NCI-H1105 (cell line): ENCODE data around the gene PDIA6.
"Not testable (repeated sequence)": the region's sequence is repeated elsewhere in the genome, so short reads cannot be mapped to it uniquely, and the experiment has no call there.

Source experiments
- DNase-seq: peaks from one replicate; lab custom pipeline; 2025; lab: John Stamatoyannopoulos, UW

PDIA6 gene

DNA sequence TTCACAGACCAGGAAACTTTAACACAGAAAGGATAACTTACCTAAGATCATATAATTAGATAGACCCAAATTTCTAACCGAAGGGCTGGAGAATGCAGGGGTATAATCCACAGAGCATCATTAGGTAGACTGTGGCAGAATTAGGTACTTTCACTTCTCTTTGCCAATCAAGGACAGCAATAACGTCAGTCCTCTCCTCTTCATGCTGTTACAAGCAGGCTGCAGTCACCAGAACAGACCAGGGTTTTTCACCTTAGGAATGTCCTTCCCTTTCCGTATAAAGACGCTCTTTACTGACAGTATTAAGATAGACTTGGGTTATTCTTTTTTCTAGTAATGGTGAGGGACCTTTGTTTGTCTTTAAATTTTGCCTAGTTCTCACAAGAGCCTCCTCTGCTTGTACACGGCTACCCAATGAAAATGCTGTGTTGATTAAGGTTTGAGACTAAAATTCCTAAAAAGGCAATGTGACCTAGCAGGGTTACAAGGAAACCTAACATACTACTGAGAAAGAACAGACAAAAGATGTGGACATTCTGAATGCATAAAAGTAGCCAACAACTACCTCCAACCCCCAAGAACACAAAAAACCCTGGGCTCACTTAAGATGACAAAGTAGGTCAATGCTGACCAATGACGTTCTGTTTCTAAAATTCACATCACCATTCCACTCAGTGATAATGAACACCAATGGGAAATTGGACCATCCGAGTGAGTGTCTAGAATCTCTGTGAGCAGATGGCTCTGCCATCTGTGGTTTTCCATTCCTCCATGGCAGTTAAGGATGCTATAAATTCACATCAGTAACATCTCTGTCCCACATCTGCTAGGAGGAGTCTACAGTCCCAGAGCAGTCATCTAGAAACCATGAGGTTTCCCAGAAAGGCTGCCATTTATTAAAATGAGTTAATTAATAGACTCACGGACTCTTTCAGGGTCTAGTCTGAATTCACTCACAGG, 2.1 kb downstream of the PDIA6 start:
- DNase-seq: no peak

DNA sequence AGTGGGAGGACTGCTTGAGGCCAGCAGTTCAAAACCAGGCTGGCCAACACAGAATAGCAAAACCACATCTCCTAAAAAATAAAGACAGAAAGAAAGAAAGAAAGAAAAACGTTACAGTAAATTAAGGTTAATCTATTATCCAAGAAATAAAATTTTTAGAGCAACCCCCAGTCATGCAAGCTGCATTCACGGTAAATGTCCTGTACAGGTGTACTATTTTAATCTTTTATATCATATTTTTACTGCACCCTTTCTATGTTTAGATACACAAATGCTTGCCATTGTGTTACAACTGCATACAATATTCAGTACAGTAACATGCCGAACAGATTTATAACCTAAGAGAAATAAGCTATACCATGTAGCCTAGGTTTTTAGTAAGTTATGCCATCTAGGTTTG, 6.0 kb downstream of the PDIA6 start:
- DNase-seq: no peak

DNA sequence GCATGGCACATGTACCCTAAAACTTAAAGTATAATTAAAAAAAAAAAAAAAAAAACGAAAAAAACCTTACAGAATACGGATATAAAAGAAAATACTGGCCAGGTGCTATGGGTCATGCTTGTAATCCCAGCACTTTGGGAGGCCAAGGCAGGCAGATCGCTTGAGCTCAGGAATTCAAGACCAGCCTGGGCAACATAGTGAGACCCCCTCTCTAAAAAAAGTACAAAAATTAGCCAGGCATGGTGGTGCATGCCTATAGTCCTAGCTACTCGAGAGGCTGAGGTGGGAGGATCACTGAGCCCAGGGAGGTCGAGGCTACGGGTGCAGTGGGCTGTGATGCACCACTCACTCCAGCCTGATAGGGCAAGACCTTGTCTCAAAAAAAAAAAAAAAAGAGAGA, 6.6 kb downstream of the PDIA6 start:
- not testable (repeated sequence) for DNase-seq

DNA sequence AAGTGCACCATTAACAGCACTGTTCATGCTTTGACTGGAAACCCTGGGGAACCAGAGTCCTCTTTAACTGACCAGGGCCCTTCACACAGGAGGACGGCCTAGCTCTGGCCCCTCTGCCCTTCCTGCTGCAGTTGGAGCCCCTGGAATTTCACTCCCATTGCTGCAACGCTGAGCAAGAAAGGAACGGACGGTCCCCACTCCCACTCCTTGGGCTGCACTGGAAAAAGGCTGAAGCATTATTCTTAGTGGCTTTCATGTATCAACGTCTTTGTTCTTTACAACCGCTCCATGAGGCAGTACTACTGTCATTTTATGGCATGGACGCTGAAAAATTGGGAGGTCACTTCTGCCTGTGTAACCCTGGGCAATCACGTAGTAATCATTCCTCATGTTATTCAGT, 9.9 kb downstream of the PDIA6 start:
- DNase-seq: no peak

DNA sequence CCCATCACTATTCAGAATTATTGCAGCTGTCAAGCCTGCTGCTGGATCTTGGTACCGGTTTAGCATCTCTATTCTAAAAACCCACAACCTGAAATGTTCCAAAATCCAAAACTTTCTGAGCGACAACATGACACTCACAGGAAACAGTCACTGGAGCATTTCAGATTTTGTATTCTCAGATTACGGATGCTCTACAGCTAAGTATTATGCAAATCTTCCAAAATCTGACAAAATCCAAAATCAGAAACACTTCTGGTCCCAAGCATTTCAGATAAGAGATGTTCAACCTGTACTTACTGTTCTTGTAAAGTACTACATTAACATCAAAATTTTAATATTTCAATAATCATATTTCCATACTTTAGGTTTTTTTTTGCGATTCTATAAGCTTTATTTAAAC, 12.4 kb downstream of the PDIA6 start:
- DNase-seq: no peak

DNA sequence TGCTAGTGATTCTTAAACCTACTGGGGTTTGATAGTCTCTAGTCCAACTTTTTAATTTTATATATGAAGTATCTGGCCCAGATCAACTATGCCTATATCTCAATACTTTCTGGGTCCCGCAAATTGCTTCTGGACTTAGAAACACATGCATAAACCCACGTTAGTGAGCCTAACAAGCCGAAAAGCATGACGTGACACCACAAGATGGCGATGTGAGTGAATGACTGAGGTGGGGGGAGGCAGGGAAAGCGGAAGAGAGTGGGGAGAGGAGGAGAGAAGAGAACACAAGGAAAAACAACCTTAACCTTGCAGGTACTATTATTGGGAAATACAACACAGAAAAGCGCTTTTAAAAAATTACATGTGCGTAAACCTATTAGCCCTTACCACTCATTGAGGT, 13.8 kb downstream of the PDIA6 start:
- no peak for DNase-seq

DNA sequence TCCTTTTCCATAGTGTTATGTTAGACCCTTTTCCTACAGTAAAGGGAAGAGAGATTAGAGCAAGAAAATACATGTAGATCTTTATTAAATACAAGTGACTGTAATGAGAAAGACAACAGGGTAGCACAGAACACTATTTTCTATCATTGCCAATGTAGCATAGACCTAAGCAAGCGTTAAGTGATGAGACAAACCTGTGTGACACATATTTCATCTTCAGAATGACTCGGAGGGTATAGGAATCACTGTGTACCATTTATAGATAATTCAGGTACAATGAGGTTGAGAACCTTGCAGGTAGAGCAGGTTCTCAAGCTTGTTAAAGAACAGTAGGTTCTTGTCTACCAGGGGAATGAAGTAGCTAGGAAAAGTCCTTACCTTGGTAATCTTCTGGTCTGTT, 15.9 kb downstream of the PDIA6 start:
- no peak for DNase-seq

DNA sequence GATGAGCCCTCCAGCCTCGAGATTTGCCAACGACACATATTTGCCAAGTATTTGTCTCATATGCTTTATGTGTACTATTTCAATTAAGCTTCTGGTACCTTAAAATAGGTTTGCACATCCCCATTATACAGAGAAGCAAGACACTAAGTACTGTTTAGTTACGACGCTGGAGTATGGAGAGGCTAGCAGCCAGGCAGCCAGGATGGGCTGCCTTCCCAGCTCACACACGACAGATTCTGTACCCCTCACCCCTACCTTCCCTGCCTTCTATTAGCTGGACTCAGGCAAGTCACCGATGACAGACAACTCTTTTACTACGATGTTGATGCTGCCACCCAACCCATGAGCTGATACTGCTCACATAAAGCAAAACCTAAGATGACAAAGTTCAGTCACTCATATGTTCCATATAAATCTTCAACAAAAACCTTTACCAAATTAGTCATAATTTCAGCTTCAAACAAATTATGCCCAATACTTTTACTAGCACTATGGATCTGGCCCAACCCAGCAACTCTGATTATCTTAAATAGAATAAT, 17.0 kb downstream of the PDIA6 start:
- no peak for DNase-seq

DNA sequence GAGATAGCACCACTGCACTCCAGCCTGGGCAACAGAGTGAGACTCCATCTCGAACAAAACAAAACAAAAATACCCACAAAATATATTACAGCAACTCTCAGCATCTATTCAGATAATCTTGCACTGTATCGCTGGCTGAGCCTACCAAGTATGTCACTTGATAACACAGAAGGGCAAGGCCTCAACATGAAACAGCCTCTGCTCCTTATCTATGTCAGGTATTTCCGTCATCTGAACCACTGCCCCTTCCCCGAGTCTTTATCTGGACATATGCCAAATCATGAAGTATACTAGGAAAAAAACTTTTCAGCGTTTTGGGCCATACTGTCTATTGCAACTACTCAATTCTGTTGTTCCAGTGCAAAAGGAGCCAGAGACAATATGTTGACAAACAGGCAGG, 17.7 kb downstream of the PDIA6 start:
- no peak for DNase-seq

DNA sequence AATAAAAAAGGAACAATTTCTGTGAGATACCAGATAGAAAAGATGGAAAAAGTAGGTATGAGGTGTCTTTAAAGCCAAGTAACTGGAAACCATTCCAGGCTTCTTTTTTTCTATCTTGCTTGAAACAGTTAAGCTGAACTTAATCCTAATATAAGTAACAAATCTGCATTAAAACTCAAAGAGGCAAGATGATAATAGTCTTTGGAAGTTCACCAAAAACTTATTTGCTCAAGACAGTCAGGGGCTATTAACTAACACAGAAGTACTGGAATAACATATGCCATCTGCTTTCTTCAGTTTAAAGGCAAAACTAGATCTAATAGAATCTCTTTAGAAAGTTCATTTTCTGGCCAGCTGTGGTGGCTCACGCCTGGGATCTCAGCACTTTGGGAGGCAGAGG, 18.8 kb downstream of the PDIA6 start:
- DNase-seq: no peak

DNA sequence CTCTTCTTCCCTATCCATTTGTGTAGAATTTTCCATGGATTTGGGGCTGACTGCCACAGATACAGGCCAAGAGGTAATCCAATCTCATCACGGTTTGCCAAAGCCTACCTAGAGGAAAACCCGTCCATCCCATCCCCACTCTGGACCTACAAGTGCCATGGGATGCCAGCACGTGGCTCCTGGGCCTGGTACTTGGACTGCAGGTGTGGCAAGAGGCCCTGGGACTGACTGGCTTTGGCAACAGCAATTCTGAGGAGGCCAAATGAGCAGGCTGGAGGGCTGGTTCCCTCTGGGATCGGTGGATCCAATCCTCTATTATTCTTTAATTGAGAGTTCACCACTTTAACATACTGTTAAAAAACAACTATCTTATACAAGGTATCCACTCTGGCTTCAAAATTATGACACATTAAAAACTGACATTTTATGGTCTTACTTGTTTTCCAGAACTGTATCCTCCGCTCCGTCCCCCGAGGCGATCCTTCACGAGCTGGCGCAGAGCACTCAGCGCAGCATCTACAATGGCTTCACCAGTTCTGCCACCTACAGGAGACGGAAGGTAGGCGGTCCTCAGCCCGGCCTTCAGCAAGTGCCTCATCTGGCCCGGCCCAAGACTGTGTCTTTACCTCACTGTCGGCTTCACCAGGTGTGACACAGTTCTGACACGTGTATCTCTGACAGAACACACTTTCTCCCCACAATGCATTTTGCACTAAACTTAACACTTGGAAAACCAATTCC, 19.8 kb downstream of the PDIA6 start:
- no peak for DNase-seq

DNA sequence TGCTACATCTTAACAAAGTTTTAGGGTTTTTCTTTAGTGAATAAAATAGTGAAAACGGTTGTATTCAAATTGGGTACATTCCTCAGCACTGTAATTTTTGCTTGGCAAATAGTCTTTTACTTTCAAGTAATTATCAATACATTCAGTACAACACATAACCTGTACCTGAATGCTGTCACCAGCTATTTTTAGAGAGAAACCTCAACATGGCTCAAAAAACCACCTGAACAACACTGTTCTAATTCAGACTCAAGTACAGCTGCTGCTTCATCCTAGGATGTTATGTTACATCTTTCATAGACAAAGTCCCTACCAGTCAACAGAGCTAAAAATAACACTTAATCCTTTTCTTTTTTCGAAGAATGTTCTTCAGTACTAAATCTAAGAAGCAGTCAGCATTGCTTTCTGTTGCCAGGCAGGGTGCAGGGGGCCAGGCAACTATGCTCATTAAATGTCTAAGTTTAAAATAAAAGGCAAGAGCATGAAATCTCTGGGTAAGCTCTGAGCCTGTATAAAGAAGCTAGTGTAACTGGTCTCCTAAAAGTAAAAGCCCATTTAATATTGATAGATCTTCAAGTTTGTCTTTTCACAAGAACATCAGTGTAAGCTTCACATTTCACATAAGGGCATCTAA, 20.5 kb downstream of the PDIA6 start:
- DNase-seq: no peak

DNA sequence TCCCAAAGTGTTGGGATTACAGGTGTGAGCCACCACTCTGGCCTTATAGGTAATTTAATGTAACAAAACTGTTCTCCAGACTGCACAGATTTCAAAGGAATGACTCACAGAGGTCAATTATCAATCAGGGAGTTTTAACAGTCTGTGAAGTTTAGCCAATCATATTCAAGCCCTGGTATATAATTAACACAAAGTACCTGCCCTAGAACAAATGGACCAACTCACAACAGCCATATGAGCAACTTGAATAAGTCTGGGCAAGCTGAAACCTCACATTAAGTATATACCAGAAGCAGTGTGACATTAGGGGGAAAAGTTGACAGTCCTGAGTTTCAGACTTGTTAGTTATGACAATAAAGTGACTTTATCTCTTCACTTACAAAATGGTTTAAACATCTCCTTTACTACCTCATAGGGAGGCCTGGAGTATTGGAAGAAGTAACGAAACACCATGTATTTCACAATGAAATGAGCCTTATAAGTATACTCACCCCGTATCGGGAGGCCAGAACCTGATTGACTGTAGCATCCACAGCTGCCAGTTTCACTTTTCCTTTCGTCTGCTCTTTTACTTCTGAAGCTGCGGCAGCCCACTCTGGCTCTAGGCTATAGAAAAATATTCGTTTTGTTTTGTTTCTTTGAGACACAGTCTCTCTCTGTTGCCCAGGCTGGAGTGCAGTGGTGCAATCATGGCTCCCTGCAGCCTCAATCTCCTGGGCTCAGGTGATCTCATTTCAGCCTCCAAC, 22.2 kb downstream of the PDIA6 start:
- DNase-seq: no peak

DNA sequence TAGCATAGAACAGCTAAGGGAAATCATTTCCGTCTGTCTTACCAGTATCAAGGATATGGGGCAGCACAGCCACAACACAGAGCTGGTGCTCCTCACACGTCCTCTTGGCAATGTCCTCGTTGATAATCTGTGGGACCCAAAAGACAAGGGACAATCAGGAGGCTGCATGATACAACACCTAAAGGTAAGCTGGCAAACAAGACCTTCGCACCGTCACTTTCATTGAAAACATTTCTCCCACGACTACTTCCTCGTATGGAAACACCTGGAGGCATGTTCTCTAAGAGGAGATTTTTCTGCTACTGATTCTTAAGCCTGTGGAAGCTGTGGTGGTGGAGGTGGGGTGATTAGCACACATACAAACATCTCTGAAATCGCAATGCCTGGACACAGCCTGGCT, 23.7 kb downstream of the PDIA6 start:
- no peak for DNase-seq

DNA sequence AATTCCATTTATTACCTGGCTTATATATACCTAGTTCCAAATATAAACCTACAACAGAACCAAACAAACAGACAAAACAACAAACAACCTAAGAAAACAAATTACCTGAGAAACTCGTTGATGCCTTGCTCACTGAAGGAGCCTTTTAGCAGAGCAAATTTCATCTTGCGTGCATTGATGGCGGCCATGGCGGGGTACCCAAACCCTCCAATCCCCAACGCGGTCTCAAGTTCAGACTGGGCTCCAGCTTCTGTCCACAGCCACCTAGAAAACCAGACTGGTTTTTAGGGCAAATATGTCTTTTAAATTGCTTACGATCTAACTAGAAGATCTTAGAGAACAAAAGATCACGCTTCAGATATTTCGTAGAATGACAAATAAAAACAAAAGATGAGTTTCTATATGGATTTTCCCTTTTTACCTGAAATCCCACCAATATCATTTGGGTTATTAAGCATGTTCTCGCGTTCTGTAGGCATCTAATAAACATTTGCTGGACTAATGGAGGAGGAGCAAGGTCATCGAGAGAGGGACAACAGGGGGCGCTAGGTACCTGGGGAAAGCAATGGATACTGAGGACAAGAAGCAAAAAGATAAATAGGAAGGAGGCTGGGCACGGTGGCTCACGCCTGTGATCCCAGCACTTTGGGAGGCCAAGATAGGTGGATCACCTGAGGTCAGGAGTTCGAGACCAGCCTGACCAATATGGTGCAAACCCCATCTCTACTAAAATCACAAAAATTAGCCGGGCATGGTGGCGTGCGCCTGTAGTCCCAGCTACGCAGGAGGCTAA, 25.2 kb downstream of the PDIA6 start:
- DNase-seq: no peak

DNA sequence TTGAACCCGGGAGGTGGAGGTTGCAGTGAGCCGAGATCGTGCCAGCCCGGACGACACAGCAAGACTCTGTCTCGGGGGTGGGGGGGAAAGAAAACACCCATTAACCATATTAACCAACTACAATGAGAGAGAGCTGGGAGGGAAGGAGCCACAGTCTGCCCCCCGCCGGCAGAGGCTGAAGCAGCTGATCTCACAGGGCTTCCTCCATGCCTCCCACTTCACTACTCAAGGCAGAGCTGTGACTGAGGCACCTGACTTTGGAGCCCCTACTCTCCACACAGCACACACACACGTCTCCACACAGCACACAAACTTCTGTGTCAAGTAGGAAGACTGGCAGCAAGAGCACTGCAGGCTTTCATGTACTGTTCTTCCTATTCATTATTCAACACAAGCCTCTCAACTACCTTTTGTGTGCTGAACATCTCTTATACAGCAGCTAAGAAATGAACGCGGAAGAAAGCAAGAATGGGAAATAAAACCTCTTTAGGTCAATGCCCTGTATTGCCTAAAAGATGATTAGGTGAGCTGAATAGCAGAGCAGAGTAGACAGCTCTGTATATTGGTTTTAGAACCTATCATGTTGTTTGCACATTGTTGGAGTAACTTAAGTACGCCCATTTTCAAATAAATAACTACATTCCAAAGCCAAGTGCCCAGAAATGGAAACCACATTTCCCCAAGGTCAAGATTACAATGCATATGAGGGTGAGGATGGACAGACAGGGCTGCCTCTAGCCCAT, 26.2 kb downstream of the PDIA6 start:
- no peak for DNase-seq

DNA sequence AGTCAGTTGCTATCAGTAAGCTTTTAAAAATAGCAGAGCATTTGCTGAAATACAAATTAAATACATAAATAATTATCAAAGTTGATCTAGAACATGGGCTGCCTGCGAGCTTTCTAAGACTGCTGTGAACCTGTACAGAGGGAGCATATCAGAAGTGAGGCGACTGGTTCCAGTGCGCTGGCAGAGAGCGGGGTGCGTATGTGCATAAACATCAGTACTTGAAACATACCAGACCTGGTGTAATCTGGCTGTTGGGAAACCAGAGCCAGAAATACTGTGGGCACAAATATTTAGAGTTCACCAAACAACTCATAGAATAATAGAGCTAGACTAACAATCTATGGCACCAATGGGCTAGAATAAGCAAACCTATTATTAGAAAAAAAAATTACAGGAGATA, 27.3 kb downstream of the PDIA6 start:
- DNase-seq: no peak

DNA sequence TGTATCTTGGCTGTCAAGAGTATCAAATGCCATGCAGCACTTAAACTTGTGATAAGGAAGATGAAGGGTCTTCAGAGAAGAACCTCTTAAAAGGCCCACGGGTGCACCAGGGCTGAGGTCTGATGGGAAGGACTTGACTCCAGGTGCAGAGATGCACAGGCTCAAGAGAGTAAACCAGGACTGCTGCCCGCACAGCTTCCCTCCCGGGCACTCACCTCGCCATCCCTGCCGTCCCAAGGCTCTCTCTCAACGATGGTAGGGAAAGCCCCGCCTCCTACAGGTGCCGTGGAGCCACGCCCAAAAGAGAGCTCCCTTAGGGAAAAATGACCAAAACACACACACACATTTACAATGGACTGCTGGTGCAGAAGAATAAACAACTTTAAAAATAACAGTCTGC, 27.9 kb downstream of the PDIA6 start:
- DNase-seq: no peak

DNA sequence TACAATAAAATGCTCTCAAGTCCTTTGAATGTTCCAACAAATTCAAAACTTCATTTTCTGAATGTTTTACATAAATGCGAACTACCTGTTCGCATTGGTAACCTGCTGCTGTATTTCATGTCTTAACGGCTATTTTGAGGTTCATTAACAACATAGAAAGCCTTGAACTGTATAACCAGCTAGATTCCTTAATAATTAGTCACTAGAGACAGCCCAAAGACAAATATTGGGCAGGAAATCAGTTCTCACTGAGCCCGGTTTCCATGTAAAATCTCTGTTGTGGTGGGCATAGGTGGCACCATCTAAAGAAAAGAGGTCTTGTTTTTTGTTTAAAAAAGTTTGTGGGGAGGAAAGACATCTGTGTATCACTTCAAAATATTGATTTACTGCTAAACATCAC, 29.2 kb downstream of the PDIA6 start:
- DNase-seq: no peak

DNA sequence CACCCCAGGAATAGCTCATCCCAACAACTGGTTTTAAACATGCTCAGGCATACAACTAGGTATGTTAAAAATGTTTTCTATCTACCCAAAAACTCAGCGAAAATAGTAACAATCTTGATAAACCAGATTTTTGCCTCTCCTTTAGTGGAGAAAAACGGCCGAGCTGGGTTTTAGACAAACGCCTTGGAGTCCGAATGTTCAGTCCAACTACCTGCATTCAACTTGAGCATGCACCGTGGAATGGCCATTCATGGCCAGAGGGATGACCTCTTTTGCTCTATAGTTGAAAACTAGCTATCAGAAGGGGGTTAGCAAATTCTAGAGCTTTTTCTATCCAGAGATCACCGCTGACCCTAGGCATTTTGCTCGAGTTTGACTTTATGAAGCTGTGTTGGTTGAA, 30.8 kb downstream of the PDIA6 start:
- no peak for DNase-seq
